ENCODE measurements around the gene PRKG1.
"Not testable (repeated sequence)": the region's sequence is repeated elsewhere in the genome, so short reads cannot be mapped to it uniquely, and the experiment has no call there.

PRKG1 gene

DNA sequence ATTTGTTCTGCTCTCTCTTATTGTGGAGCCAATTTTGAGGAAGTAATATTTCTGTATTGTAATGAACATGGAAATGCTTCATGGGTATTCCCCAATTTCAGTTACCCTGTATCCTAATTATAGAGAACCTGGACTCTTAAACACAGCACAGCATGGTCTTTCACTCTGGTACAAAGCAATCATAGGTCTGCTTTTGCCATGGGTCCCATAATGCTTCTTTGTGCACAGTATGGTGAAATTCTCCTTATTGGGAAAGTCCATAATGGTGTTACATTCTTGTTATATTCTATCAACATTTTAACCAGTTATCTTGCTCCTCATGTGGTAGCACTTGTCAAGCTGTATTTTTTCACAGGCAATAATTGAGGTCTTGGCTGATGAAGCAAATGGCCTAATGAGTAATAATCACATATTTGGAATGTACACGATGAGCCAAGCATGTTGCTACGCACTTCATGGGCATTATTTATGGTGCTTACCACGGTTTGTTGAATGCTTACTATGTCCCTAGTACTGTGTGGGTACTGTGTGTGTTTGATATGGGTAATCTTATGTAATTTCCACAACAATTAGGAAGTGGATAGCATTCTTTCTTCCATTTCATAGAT, 42.9 kb downstream of the PRKG1 start:
- DNase-seq (ENCODE audit: low read depth in 1 of 2, low spot score in 1 of 2) = no peak

DNA sequence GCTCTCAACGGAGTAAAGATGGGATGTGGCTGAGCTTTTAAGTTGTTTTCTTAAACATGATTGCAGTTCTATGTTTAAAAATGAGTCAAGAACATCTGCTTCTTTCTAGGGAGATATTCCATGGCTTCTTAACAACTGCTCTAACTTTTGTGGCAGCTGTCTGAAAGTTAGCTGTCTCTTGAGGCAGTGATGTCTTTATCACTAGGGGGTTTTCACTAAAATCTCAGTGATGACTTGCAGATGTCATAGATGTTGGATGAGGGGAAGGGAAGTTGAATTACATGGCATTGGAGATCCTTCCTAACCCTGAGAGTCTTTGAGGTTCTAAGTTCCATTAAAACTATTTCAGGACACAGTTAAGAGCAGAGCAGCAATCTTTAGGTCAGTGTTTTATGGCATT, 43.5 kb downstream of the PRKG1 start:
- DNase-seq (ENCODE audit: low read depth in 1 of 2, low spot score in 1 of 2) = no peak

DNA sequence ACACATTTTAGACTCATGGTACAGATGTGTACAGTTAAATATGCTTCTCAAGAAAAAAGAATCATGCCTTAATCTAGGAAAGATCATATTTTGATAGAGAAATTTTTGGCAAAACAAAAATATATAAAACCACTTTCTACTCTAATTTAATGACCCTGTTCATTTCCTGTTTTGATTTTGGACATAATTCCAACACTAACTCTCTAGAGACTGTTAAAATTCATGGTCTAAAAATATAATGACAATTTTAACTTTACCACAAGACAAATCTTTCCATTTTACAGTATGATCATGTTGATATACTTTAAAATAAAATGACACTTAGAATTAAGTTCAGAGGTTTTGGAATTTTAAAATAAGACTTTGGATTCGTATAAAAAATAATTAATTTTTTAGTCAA, 45.2 kb downstream of the PRKG1 start:
- DNase-seq (ENCODE audit: low read depth in 1 of 2, low spot score in 1 of 2) = no peak

DNA sequence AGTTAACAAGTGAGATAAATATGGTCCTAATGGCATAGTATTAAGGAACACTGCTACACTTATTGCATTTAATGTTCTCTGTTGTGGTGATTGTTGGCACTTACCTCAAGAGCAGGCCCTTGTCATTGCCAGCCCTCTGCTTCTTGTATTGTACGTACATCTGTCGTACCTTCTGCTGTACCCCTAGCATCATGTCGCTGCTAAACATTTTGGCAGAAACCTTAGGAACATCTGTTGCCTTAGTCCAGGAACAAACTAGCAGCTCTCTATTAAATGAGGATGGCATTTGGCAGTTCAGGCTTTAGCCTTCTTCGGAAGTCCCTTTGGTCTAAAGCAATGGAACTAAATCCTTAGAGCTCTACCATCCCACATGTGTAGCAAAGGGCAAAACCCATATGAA, 47.6 kb downstream of the PRKG1 start:
- DNase-seq (ENCODE audit: low read depth in 1 of 2, low spot score in 1 of 2) = no peak

DNA sequence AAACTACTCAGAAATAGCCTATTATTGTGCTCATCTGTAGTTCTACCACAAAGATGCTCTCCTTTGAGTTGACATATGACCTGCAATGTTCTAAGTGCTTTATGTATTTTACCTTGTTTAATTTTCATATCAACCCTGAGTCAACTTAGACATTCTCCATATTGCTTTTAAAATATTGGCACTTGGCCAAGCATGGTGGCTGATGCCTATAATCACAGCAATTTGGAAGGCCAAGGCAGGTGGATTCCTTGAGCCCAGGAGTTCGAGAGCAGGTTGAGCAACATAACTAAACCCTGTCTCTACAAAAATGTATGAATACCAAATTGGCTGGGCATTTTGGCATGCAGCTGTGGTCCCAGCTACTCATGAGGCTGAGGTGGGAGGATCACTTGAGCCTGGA, 50.6 kb downstream of the PRKG1 start:
- DNase-seq (ENCODE audit: low read depth in 1 of 2, low spot score in 1 of 2) = no peak

DNA sequence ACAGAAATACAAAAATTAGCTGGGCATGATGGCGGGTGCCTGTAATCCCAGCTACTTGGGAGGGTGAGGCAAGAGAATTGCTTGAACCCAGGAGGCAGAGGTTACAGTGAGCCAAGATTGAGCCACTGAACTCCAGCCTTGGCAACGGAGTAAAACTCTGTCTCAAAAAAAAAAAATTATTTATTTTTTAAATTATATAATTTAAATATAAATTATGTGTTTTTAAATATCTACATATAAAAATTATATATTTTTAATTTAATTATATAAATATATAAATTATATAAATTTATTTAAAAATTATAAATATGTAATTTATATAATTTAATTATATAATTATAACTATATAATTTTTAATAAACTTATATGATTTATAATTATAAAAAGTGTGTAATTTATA, 51.2 kb downstream of the PRKG1 start:
- DNase-seq (ENCODE audit: low read depth in 1 of 2, low spot score in 1 of 2) = no peak

DNA sequence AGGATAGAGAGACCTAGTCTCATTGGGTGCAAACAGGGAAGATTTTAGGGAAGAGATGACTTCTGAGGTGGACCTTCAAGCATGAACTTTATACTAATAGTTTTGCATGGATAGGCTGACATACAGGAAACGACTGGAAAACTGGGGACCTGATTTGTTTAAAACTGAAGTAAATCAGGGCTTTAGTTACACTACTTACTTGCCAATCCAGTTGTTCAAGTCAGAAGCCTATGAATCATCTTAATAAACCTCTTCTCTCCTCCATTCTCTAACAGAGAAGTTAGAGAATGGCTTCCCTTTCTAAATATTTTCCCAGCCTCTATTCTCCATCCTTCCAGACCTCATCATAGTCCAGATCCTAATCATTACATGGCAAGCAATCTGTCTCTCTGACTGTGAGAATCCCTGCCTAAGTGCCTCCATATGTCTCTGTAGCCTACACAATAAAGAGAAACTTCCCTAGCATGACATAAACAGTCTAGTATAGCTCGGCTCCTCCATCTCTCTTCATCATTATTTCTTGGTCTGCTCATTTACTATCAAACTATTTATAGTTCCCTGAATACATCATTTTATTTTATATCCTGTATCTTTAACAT, 55.8 kb downstream of the PRKG1 start:
- DNase-seq (ENCODE audit: low read depth in 1 of 2, low spot score in 1 of 2) = no peak

DNA sequence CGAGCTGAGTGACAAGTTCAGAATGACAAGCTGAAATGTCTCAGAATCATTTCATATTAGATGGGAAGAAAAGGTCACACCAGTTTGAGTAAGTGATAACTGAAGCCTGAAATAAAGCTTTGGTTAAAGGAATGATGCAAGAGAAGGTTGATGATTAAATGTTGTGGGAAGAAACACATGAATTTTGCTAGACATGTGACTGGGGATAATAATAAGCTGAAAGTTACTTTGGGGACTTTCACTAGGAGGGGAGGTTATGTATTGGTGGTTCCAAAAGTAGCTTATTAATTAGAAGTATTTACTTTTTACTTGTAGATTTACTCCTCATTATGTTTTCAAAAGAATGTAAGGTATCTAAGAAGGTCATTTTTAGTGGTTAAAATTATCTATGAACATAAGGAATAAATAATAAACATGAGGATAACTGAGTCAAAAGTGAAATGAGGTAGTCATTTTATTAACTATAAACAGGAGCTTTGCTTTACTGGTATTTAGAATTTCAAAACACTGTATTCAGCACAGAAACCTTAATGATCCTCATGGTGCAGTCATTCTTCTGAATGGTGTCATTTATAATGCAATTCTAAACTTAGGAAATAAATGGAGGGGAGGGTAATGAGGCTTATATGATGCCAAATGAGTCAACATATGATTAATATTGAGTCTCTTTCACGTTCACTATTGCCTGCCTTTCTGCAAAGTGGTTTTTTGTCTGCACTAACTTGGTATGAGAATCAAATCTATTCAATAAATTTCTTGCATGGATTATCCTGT, 63.7 kb downstream of the PRKG1 start:
- DNase-seq (ENCODE audit: low read depth in 1 of 2, low spot score in 1 of 2) = no peak

DNA sequence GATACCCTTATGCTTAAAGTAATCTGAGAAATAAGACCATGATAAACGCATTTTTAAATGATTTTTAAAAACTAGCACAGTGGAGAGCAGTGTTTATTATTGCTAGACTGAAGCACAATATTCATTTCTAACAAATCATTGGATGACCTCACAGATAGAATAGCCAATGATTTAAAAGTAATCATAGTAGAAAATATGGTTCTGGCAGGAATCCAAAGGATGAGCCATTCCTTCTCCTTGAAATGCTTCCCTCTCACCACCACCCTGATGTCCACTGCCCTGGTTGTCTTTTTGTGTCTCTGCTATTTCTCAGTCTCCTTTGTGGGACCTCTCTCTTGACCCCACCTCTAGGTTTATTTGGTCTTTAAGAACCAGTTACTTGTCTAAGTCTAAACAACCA, 64.9 kb downstream of the PRKG1 start:
- DNase-seq (ENCODE audit: low read depth in 1 of 2, low spot score in 1 of 2) = no peak

DNA sequence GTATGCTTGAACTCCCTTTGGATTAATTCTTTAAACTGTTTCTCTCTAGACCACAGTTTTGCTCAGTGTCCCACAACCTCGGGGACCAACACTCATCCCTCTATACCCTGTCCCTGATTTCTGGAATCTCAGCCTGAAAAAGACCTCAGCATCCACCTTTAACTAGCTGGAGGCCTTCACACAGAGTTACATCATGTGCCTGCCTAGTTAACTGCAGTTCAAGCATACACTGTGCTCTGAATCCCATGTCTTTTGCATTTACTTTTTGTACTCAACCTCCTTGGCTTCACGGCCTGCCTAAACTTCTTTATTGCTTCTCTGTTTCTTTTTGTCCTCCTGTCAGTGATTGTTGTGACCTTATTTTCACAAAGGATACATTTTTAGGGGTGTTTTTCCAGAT, 66.7 kb downstream of the PRKG1 start:
- DNase-seq (ENCODE audit: low read depth in 1 of 2, low spot score in 1 of 2) = no peak

DNA sequence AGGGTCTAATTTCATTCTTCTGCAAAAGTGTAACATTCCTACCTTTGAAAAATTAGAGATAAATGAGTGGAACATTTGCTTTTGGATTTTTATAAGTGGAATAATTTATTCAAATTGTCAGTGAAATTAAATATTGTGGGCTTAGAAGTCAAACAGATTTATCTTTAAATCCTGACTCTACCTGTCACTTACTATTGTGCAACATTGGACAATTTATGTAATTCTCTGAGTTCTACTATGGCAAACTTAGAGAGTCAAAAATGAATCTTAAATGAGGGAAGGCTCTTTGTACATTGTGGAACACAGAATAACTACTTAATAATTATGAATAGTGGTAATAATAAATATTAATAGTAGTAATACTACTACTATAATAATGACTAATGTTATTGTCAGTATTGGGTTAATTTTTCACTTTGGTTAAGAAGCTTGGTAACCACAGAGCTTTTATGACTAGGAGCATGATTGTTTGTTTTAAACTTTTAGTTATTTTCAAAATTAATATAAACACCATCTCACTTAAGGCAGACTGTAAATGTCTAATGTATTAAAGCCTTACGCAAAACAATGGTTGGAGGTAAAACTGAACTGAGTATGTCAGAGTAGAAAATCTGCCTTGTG, 70.0 kb downstream of the PRKG1 start:
- no peak for DNase-seq (ENCODE audit: low read depth in 1 of 2, low spot score in 1 of 2)

DNA sequence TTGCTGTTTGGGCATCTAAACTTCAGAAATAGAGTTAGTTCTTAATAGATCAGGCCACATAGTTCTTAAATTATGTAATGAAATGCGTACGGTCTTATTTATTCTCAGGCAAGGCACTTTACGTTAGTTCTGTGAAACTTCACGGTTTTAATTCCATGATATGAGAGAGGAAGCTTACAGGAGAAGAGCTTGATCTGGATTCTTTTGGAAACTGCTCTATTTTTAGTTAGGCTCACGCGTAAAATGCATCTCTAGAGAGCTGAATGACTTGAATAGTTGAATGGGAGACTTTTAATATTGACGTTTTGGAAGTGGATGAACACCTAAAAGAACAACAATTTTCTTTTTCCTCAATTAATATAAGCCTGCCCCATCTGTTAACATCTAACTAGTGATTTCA, 71.1 kb downstream of the PRKG1 start:
- DNase-seq (ENCODE audit: low read depth in 1 of 2, low spot score in 1 of 2) = no peak

DNA sequence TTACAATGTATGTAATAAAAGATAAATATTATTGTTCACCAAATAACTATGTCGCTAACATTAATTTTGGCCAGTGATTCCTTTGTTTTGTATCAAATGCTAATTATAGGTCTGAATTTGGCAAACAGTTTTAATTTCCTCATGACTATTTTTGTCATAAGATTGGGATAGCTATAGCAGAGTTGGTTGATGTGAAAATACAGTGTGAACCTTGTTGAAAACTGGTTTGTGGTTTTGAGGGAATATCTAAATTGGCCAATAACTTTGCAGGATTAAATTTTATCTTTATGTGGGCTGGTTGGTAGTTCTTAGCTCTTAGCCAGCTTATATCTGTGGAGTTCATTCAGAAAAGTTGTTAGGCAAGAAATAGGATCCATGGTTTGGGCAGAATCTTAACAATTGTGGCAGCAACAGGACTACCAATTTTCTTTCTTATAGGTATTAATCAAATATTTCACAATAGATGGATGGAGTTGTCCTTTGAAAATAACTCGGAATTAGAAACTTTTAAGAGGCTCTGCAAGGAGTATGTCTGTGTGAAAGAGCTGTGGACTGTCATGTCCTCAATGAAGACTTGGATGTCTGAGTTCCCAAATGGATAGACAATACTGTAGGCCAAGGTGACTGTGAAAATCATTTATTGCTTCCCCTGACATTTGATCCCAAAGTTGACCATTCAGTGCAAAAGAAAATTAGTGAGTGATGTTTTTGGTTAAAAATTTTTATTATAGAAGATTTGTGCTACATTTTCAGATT, 73.5 kb downstream of the PRKG1 start:
- no peak for DNase-seq (ENCODE audit: low read depth in 1 of 2, low spot score in 1 of 2)

DNA sequence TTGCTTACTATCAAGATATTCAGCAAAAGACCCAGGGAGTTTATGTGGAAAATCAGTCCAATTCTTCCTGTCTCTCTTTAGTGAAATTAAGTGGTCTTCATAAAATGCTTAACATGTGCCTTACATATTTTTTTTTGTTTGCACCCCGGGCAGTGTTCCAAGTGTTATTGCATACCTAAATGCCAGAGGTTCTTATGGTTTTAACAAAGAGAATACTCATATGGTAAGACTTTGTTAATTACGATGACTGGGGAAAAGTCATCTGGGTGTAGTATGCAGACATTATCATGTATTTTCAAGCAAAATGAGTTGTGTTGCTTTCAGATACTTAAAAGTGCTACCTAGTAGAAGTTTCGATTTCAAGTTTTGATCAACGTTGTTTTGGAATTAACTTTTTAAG, 82.6 kb downstream of the PRKG1 start:
- no peak for DNase-seq (ENCODE audit: low read depth in 1 of 2, low spot score in 1 of 2)

DNA sequence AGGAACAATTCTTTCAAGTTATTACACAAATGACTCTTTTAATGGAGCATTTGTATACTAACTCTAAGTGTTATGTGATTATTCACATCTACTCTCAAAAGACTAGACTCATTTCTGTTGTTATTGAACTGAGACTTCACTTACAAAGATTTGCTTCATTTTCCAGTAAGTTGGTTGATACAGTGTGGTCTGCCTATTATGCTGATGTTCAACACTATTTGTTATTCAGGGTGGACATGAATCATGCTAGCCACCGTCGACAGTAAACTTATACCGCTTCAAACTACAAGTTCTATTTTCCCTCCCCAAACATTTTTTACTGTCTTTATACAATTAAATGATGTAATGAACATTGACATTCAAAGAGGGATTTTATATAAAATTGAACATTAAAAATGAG, 84.5 kb downstream of the PRKG1 start:
- DNase-seq (ENCODE audit: low read depth in 1 of 2, low spot score in 1 of 2) = no peak

DNA sequence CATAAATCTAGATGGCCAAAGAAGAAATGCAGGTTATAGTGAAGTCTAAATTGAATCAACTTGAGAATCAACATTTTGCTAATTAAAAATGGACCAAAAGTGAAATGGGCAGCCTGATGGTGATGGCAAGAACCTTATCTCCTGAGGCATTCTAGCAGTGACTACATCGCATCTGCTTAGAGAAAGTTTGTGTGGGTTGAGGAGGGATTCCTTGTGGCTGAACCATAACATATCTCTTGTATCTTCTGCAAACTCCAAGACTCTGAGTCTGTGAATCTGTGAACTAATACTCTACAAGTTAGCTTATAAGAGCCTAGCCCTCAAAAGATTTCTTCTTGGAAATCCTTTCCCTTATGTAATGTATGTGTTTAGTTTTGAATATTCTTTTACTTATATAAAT, 85.6 kb downstream of the PRKG1 start:
- DNase-seq (ENCODE audit: low read depth in 1 of 2, low spot score in 1 of 2) = no peak

DNA sequence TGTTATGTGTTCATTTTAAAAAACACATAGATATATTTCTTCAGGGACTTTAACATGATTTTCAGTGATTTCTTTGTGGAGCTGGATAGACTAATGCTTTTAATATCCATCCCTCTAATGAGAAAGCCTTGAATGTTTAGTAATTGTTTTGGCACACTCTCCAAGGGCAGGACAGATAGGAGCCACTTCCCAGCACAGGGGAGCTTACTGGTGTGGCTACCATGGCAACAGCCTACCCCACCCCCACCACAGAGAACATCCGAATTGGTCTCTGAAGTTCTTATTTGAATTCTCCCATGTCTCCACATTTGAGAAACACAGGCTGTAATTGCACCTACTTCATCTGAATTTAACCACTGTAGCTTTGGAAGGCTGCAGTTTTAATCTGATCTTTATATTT, 87.7 kb downstream of the PRKG1 start:
- no peak for DNase-seq (ENCODE audit: low read depth in 1 of 2, low spot score in 1 of 2)

DNA sequence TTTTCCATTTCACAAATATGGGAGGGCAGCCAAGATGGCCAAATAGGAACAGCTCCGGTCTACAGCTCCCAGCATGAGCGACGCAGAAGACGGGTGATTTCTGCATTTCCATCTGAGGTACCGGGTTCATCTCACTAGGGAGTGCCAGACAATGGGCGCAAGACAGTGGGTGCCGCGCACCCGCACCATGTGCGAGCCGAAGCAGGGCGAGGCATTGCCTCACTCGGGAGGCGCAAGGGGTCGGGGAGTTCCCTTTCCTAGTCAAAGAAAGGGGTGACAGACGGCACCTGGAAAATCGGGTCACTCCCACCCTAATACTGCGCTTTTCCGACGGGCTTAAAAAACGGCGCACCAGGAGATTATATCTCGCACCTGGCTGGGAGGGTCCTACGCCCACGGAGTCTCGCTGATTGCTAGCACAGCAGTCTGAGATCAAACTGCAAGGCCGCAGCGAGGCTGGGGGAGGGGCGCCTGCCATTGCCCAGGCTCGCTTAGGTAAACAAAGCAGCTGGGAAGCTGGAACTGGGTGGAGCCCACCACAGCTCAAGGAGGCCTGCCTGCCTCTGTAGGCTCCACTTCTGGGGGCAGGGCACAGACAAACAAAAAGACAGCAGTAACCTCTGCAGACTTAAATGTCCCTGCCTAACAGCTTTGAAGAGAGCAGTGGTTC, 89.2 kb downstream of the PRKG1 start:
- DNase-seq (ENCODE audit: low read depth in 1 of 2, low spot score in 1 of 2) = not testable (repeated sequence)

DNA sequence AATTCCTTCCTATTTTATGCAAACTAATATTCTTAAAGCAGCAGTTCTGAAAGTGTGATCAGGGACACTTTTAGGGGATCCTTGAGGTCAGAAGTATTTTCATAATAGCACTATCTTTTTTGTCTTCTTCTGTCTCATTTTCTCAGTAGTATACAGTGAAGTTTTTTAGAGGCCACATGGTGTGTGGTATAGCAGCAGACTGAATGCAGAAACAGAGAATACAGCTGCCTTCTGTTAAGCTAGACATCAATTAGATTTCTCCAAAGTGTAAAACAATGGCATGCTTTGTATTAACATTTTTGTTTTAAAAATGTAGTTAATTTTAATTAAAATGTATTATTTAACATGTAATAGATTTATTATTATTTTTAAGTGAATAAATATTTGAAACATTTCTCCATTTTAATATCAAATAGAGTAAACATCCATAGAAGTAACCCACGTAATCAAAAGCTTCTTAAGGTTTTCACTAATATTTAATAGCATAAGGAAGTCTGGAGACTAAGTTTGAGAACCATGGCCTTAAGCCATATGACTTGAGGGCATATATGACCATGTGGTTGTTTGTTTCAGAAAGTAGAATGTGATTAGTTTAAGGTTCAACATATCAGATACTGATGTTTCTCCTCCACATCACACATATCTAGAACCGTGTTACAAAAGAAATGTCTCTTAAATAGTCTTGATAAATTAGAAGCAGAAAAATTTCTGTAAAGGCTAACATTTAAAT, 94.0 kb downstream of the PRKG1 start:
- no peak for DNase-seq (ENCODE audit: low read depth in 1 of 2, low spot score in 1 of 2)

DNA sequence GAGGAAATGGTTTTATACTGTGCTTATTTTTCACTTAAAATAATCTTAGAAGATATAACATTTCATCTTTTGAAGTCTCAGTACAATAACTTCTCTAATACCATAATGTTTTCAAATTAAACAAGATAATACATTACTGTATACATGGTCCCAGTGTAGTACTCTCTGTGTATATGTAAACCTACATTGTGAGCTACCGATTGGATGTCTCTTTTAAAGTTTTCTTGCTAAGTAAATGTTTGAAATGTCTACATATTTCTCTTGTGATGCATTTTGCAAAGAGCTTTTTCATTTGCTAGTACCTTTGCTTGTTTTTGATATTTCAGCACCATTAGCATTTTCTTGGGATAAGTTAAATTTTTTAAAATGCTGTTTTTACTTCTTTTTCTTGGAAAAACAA, 94.8 kb downstream of the PRKG1 start:
- DNase-seq (ENCODE audit: low read depth in 1 of 2, low spot score in 1 of 2) = no peak

Data from activated T-helper 1 cell treated with anti-CD3 and anti-CD28 coated beads, Interleukin-2, amount 50 U/mL, for 16 hours (primary cell).